ENCODE data around the gene EMP2.

The EMP2 gene

GRCh38 chr16:10529895-10530669 lies 50.3 kb downstream of the EMP2 start:
- H4K20me1 ChIP-seq (ENCODE audit: control insufficient read depth, insufficient read depth, low read depth, low read length): no peaks in the 10 kb centered on the region
- H3K4me1 ChIP-seq (ENCODE audit: control insufficient read depth, low read length): no peaks in the 10 kb centered on the region
- no peaks in the 10 kb centered on the region for H3K9me3 ChIP-seq (ENCODE audit: control insufficient read depth, insufficient read depth, low read length)
- H3F3A ChIP-seq (ENCODE audit: control insufficient read depth, insufficient read depth): no peaks in the 10 kb centered on the region
- no peaks in the 10 kb centered on the region for H3K79me2 ChIP-seq (ENCODE audit: control insufficient read depth, low read length)
- H3K4me3 ChIP-seq (ENCODE audit: low read length): no peak overlapping the region
- H3K9me2 ChIP-seq (replicated peaks; ENCODE audit: control insufficient read depth, low read length): no peaks in the 10 kb centered on the region
- no peaks in the 10 kb centered on the region for H3K36me3 ChIP-seq (ENCODE audit: control insufficient read depth, low read length)
- no peak overlapping the region for H3K27ac ChIP-seq (ENCODE audit: low read depth, low read length)
- H3K4me2 ChIP-seq (ENCODE audit: low read length): no peak overlapping the region
- TF ChIP-seq CTCF (IDR thresholded peaks at IDR 0.05; ENCODE audit: low read depth, low read length, poor library complexity, severe bottlenecking) (no peak), EZH2phosphoT487 (IDR thresholded peaks at IDR 0.05; ENCODE audit: borderline replicate concordance, low read length) (no peak)
- no peaks in the 10 kb centered on the region for H3K27me3 ChIP-seq (ENCODE audit: control insufficient read depth, low read length)

GRCh38 chr16:10528635-10529034 lies 51.8 kb downstream of the EMP2 start:
- Histone ChIP-seq H4K20me1 (ENCODE audit: control insufficient read depth, insufficient read depth, low read depth, low read length) (no peaks in the 10 kb centered on the region), H3K4me1 (ENCODE audit: control insufficient read depth, low read length) (no peaks in the 10 kb centered on the region), H3F3A (ENCODE audit: control insufficient read depth, insufficient read depth) (no peaks in the 10 kb centered on the region), H3K36me3 (ENCODE audit: control insufficient read depth, low read length) (no peaks in the 10 kb centered on the region), H3K79me2 (ENCODE audit: control insufficient read depth, low read length) (no peaks in the 10 kb centered on the region), H3K9me2 (replicated peaks; ENCODE audit: control insufficient read depth, low read length) (no peaks in the 10 kb centered on the region), H3K9me3 (ENCODE audit: control insufficient read depth, insufficient read depth, low read length) (no peaks in the 10 kb centered on the region), H3K27me3 (ENCODE audit: control insufficient read depth, low read length) (no peaks in the 10 kb centered on the region), H3K4me3 (ENCODE audit: low read length) (no peak overlapping the region), H3K4me2 (ENCODE audit: low read length) (no peak overlapping the region), H3K27ac (ENCODE audit: low read depth, low read length) (no peak overlapping the region)
- no peak for TF ChIP-seq EZH2phosphoT487 (IDR thresholded peaks at IDR 0.05; ENCODE audit: borderline replicate concordance, low read length)
- TF ChIP-seq CTCF (IDR thresholded peaks at IDR 0.05; ENCODE audit: low read depth, low read length, poor library complexity, severe bottlenecking): no peak

- Histone ChIP-seq H3K4me3 (ENCODE audit: low read length) (no peak overlapping the region), H3K27ac (ENCODE audit: low read depth, low read length) (no peak overlapping the region), H3K9me3 (ENCODE audit: control insufficient read depth, insufficient read depth, low read length) (no peaks in the 10 kb centered on the region)
These were observed 53.4 kb downstream of the EMP2 start for GRCh38 chr16:10526962-10527361.

More at GRCh38 chr16:10526962-10527361, 53.4 kb downstream of the EMP2 start:
- H3K27me3 ChIP-seq (ENCODE audit: control insufficient read depth, low read length): no peaks in the 10 kb centered on the region
- H3K9me2 ChIP-seq (replicated peaks; ENCODE audit: control insufficient read depth, low read length): no peaks in the 10 kb centered on the region
- no peaks in the 10 kb centered on the region for H4K20me1 ChIP-seq (ENCODE audit: control insufficient read depth, insufficient read depth, low read depth, low read length)
- H3K4me2 ChIP-seq (ENCODE audit: low read length): no peak overlapping the region
- H3K36me3 ChIP-seq (ENCODE audit: control insufficient read depth, low read length): no peaks in the 10 kb centered on the region
- H3F3A ChIP-seq (ENCODE audit: control insufficient read depth, insufficient read depth): no peaks in the 10 kb centered on the region
- H3K4me1 ChIP-seq (ENCODE audit: control insufficient read depth, low read length): no peaks in the 10 kb centered on the region
- no peaks in the 10 kb centered on the region for H3K79me2 ChIP-seq (ENCODE audit: control insufficient read depth, low read length)
- TF ChIP-seq EZH2phosphoT487 (IDR thresholded peaks at IDR 0.05; ENCODE audit: borderline replicate concordance, low read length): no peak
- TF ChIP-seq CTCF (IDR thresholded peaks at IDR 0.05; ENCODE audit: low read depth, low read length, poor library complexity, severe bottlenecking): no peak
